Measurements from ENCODE around the gene CCDC59. TPM values are rescaled to one million over a fixed set of nuclear protein-coding genes. Genes with fewer than 3 reads are reported as not detected.

Gene CCDC59
- total RNA-seq, 2 donors from 2014 or later: 22.6 to 42.0 TPM

DNA sequence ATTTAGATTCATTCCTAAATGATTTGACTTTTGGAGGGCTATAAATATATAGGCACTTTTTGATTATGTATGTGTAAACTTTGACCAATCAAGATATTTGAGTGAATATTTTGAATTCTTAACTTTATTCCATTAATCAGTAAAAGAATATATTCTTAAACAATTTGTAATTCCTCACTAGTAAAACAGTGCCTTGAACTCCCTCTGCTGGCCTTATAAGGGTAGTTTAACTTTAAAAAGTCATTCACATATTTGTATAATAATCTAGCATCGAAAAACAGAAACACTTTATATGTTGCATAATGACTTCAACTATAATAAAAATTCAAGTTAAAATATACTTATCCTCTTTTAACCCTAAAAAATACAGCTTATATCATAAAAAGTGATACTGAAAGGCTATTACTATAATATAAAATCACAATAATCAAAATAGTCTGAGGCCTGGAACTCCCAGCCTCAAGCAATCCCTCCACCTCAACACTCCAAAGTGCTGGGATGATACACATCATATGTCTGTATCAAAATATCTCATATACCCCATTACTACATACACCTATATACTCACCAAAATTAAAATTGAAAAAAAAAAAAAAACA is 31.2 kb downstream of the CCDC59 start:
- Histone ChIP-seq H3K4me3 (no peak overlapping the region), H3K27me3 (replicated peaks; ENCODE audit: insufficient read depth) (no peaks in the 10 kb centered on the region), H3K9me3 (no peaks in the 10 kb centered on the region), H3K27ac (no peak overlapping the region), H3K36me3 (no peaks in the 10 kb centered on the region), H3K4me1 (replicated peaks) (no peaks in the 10 kb centered on the region)
- DNase-seq (ENCODE audit: low spot score): no peak
- WGBS: 19% methylated on average over 1 of the region's 1 CpG
- intact Hi-C loops (cut with DNase I): loop anchor here (5.0 kb wide), 1 partner anchor 680 kb away; no protein-coding TSS in a partner anchor
- TF ChIP-seq POLR2AphosphoS5 (IDR thresholded peaks at IDR 0.05): no peak
- TF ChIP-seq, protein P1, sequence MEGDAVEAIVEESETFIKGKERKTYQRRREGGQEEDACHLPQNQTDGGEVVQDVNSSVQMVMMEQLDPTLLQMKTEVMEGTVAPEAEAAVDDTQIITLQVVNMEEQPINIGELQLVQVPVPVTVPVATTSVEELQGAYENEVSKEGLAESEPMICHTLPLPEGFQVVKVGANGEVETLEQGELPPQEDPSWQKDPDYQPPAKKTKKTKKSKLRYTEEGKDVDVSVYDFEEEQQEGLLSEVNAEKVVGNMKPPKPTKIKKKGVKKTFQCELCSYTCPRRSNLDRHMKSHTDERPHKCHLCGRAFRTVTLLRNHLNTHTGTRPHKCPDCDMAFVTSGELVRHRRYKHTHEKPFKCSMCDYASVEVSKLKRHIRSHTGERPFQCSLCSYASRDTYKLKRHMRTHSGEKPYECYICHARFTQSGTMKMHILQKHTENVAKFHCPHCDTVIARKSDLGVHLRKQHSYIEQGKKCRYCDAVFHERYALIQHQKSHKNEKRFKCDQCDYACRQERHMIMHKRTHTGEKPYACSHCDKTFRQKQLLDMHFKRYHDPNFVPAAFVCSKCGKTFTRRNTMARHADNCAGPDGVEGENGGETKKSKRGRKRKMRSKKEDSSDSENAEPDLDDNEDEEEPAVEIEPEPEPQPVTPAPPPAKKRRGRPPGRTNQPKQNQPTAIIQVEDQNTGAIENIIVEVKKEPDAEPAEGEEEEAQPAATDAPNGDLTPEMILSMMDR (IDR thresholded peaks at IDR 0.05): peak in 3 of 4 experiments; percentile 21 to 34 (median 28)

DNA sequence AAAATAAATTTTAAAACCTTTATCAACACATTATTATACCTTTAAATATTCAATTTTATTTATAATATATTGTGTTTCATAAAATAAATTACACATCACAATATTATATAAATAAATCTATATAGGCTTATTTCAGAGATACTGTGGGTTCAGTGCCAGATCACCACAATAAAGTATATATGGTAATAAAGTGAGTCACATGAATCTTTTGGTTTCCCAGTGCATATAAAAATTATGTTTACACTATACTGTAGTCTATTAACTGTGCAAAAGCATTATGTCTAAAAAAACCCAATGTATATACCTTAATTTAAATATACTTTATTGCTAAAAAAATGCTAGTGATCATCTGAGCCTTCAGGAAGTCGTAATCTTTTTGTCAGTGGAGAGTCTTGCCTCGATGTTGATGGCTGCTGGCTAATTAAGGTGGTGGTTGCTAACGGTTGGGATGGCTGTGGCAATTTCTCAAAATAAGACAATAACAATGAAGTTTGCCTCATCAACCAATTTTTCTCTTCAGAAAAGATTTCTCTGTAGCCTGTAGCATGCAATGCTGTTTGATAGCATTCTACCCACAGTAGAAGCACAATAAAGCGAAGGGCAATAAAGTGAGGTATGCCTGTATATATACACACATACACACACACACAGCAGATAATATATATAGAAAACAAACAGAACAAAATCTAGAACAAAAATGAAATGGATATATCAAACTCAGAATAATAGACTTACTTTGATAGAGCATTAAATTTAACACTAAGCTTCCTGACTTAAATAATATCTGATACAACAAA is 32.4 kb downstream of the CCDC59 start:
- WGBS: 50% methylated on average over 4 of the region's 4 CpGs
- no peaks in the 10 kb centered on the region for H3K36me3 ChIP-seq
- no peak overlapping the region for H3K4me3 ChIP-seq
- no peaks in the 10 kb centered on the region for H3K4me1 ChIP-seq (replicated peaks)
- no peak for TF ChIP-seq POLR2A (IDR thresholded peaks at IDR 0.05)
- TF ChIP-seq, protein P1 (IDR thresholded peaks at IDR 0.05): no peak
- no peak for TF ChIP-seq POLR2AphosphoS5 (IDR thresholded peaks at IDR 0.05)
- H3K27ac ChIP-seq: no peak overlapping the region
- no peak for DNase-seq (ENCODE audit: low spot score)
- no peaks in the 10 kb centered on the region for H3K9me3 ChIP-seq
- intact Hi-C loops (cut with DNase I): loop anchor here (5.0 kb wide), 1 partner anchor 678 kb away; no protein-coding TSS in a partner anchor
- H3K27me3 ChIP-seq (replicated peaks; ENCODE audit: insufficient read depth): no peaks in the 10 kb centered on the region

DNA sequence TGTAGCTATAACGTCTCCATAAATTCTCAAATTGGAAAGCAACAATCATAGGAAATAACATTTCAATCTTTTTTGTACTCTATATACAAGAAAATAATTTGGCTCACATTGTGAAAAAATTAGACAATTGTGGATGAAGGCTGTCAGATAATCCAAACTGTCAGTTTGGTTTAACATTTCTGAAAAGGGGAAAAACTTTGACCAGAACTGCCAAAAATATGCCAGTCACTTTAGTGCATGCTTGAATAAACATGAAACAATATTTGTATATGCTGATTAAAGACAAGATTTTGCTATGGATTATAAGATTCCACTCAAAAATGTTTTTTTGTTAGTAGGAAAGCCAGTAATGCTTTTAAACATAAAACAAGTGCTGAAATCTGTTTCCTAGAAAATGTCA is 38.9 kb downstream of the CCDC59 start:
- 75% methylated on average over 1 of the region's 1 CpG for WGBS
- TF ChIP-seq POLR2A (IDR thresholded peaks at IDR 0.05) (no peak), POLR2AphosphoS5 (IDR thresholded peaks at IDR 0.05) (no peak)
- TF ChIP-seq, protein P1 (IDR thresholded peaks at IDR 0.05): no peak
- Histone ChIP-seq H3K27me3 (replicated peaks; ENCODE audit: insufficient read depth) (no peaks in the 10 kb centered on the region), H3K36me3 (no peaks in the 10 kb centered on the region), H3K4me1 (replicated peaks) (no peaks in the 10 kb centered on the region), H3K9me3 (no peaks in the 10 kb centered on the region), H3K4me3 (no peak overlapping the region), H3K27ac (no peak overlapping the region)
- DNase-seq (ENCODE audit: low spot score): no peak
- intact Hi-C loops (cut with DNase I): no loop called here

DNA sequence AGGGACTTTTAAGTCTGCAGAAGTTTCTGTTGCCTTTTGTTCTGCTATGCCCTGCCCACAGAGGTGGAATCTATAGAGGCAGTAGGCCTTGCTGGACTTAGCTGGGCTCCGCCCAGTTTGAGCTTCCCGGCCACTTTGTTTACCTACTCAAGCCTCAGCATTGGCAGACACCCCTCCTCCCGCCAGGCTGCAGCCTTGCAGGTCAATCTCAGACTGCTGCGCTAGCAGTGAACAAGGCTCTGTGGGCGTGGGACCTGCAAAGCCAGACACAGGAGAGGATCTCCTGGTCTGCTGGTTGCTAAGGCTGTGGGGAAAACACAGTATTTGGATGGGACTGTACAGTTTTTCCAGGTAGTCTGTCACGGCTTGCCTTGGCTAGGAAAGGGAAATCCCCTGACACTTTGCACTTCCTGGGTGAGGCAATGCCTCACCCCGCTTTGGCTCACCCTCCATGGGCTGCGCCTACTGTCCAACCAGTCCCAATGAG is 43.7 kb downstream of the CCDC59 start:
- WGBS: 31% methylated on average over 8 of the region's 8 CpGs
- Histone ChIP-seq H3K27me3 (replicated peaks; ENCODE audit: insufficient read depth) (no peaks in the 10 kb centered on the region), H3K27ac (no peak overlapping the region), H3K9me3 (no peaks in the 10 kb centered on the region), H3K4me1 (replicated peaks) (no peaks in the 10 kb centered on the region), H3K36me3 (no peaks in the 10 kb centered on the region), H3K4me3 (no peak overlapping the region)
- TF ChIP-seq POLR2A (IDR thresholded peaks at IDR 0.05) (no peak), POLR2AphosphoS5 (IDR thresholded peaks at IDR 0.05) (no peak)
- TF ChIP-seq, protein P1 (IDR thresholded peaks at IDR 0.05): no peak
- no peak for DNase-seq (ENCODE audit: low spot score)
- intact Hi-C loops (cut with DNase I): no loop called here

Other genes starting within 250 kb of the CCDC59 start
- gene METTL25, start 142 bp upstream of the CCDC59 start, total RNA-seq: 10 to 100 TPM; 16.0 to 20.8 TPM

Measured in prostate gland (tissue), 2 donors.